IMR-90 (cell line): Measurements from ENCODE around the gene TRMT1. TPM values are rescaled to one million over a fixed set of nuclear protein-coding genes. Genes with fewer than 3 reads are reported as not detected.

Source experiments
- ATAC-seq: fragments of 200-7000 bp; cut with Tn5 transposase; 2 replicates; pipeline ENCODE4 v1.9.1; 2020; ENCODE audit warnings: low read depth, mild to moderate bottlenecking, moderate library complexity
- BruUV-seq: library from RNA; stranded (reverse); fragments of 400-500 nt; replicated peaks from 2 replicates; lab custom pipeline; 2021; lab: Mats Ljungman, UMichigan
- CTCF ChIA-PET: fragments of 300-600 bp; formaldehyde crosslinking; extraction: SDS; loops from one replicate; lab custom pipeline; 2021; ENCODE audit warnings: antibody characterized with exemption; lab: Yijun Ruan, JAX
- POLR2A ChIA-PET: fragments of 300-600 bp; sonication (Branson Sonifier 250); formaldehyde crosslinking; loops from one replicate; lab custom pipeline; 2022; ENCODE audit warnings: antibody characterized with exemption; ENCODE audit not compliant: unreplicated experiment; lab: Charles Lee
- DNase-seq: peaks from one replicate; pipeline ENCODE4 v3.0.0; 2013
- H2AFZ ChIP-seq: replicated peaks from 2 replicates; pipeline ENCODE3; 2013; ENCODE audit warnings: low read length, mild to moderate bottlenecking; ENCODE audit not compliant: poor library complexity
- H2AK5ac ChIP-seq: 2 replicates; pipeline ENCODE4 v1.6.1; 2013; ENCODE audit warnings: low read depth, low read length, inconsistent platforms
- H2AK9ac ChIP-seq: replicated peaks from 2 replicates; pipeline ENCODE3; 2013; ENCODE audit warnings: mild to moderate bottlenecking, low read depth, low read length, moderate library complexity; ENCODE audit not compliant: poor library complexity
- H2BK120ac ChIP-seq: 2 replicates; pipeline ENCODE4 v1.6.1; 2013; ENCODE audit warnings: low read depth, low read length, inconsistent platforms
- H2BK15ac ChIP-seq: 3 replicates; pipeline ENCODE4 v1.6.1; 2013; ENCODE audit warnings: low read depth, low read length, inconsistent platforms
- H2BK20ac ChIP-seq: 2 replicates; pipeline ENCODE4 v1.6.1; 2013; ENCODE audit warnings: low read depth, mild to moderate bottlenecking, inconsistent platforms, low read length, moderate library complexity
- H2BK5ac ChIP-seq: 2 replicates; pipeline ENCODE4 v1.6.1; 2013; ENCODE audit warnings: mild to moderate bottlenecking, low read depth, low read length, inconsistent platforms; ENCODE audit not compliant: poor library complexity, severe bottlenecking
- H3K14ac ChIP-seq: replicated peaks from 2 replicates; pipeline ENCODE4 v1.6.1; 2013; ENCODE audit warnings: low read depth, low read length, inconsistent platforms
- H3K18ac ChIP-seq: 2 replicates; pipeline ENCODE4 v1.6.1; 2013; ENCODE audit warnings: low read depth, low read length, control low read depth
- H3K23ac ChIP-seq: 2 replicates; pipeline ENCODE4 v1.6.1; 2013; ENCODE audit warnings: low read depth, low read length, inconsistent platforms
- H3K27ac ChIP-seq: 2 replicates; pipeline ENCODE4 v1.5.1; 2013; ENCODE audit warnings: mild to moderate bottlenecking, control low read depth, low read length; ENCODE audit not compliant: insufficient read depth
- H3K27me3 ChIP-seq: 2 replicates; pipeline ENCODE4 v1.6.1; 2013; ENCODE audit warnings: low read length; ENCODE audit not compliant: control insufficient read depth, insufficient read depth
- H3K36me3 ChIP-seq: 2 replicates; pipeline ENCODE4 v1.6.1; 2013; ENCODE audit warnings: low read length, mixed read lengths; ENCODE audit not compliant: control insufficient read depth, insufficient read depth
- H3K4ac ChIP-seq: 2 replicates; pipeline ENCODE4 v1.6.1; 2013; ENCODE audit warnings: low read depth, low read length, inconsistent platforms
- H3K4me1 ChIP-seq: 2 replicates; pipeline ENCODE4 v1.6.1; 2013; ENCODE audit warnings: low read length, mixed read lengths; ENCODE audit not compliant: control insufficient read depth, insufficient read depth
- H3K4me2 ChIP-seq: 2 replicates; pipeline ENCODE4 v1.6.1; 2013; ENCODE audit warnings: low read depth, mild to moderate bottlenecking, control low read depth, low read length, moderate library complexity
- H3K4me3 ChIP-seq: 2 replicates; pipeline ENCODE4 v1.5.1; 2013; ENCODE audit warnings: low read depth, mild to moderate bottlenecking, control low read depth, low read length, moderate library complexity; ENCODE audit not compliant: insufficient read depth
- H3K56ac ChIP-seq: 2 replicates; pipeline ENCODE4 v1.6.1; 2013; ENCODE audit warnings: low read length, inconsistent platforms; ENCODE audit not compliant: insufficient read depth; ENCODE audit errors: extremely low read depth
- H3K79me1 ChIP-seq, 2 experiments: 2 replicates each; pipeline ENCODE4 v1.6.1; 2013; ENCODE audit warnings: low read length in 2 of 2, inconsistent platforms in 1 of 2, low read depth in 1 of 2
- H3K9ac ChIP-seq: 2 replicates; pipeline ENCODE4 v1.6.1; 2013; ENCODE audit warnings: low read depth, low read length, control low read depth
- H3K9me1 ChIP-seq: 2 replicates; pipeline ENCODE4 v1.6.1; 2013; ENCODE audit warnings: low read length, inconsistent platforms; ENCODE audit not compliant: insufficient read depth
- H3K9me3 ChIP-seq: 2 replicates; pipeline ENCODE4 v1.6.1; 2013; ENCODE audit warnings: low read length; ENCODE audit not compliant: control insufficient read depth, insufficient read depth
- H4K20me1 ChIP-seq: 2 replicates; pipeline ENCODE4 v1.6.1; 2013; ENCODE audit warnings: low read length, inconsistent platforms; ENCODE audit not compliant: insufficient read depth
- H4K5ac ChIP-seq: 2 replicates; pipeline ENCODE4 v1.6.1; 2013; ENCODE audit warnings: mild to moderate bottlenecking, low read depth, low read length, control low read depth
- H4K8ac ChIP-seq, 2 experiments: 2 replicates each; pipeline ENCODE4 v1.6.1; 2013; ENCODE audit warnings: low read depth in 2 of 2, low read length in 2 of 2, control low read depth in 1 of 2, inconsistent platforms in 1 of 2
- H4K91ac ChIP-seq: 2 replicates; pipeline ENCODE4 v1.6.1; 2013; ENCODE audit warnings: low read depth, low read length, inconsistent platforms; ENCODE audit not compliant: insufficient read depth
- BHLHE40 ChIP-seq: fragments of 150-350 bp; IDR thresholded peaks from 2 replicates; pipeline ENCODE4 v1.6.1; 2016; ENCODE audit warnings: mild to moderate bottlenecking, low read depth, low read length
- CEBPB ChIP-seq: IDR thresholded peaks from 2 replicates; pipeline ENCODE4 v1.6.1; 2012; ENCODE audit warnings: low read depth, low read length, improper control_type of control experiment
- CHD1 ChIP-seq: IDR thresholded peaks from 2 replicates; pipeline ENCODE4 v1.6.1; 2012; ENCODE audit warnings: low read depth, low read length, improper control_type of control experiment
- MAZ ChIP-seq: IDR thresholded peaks from 2 replicates; pipeline ENCODE4 v1.6.1; 2012; ENCODE audit warnings: low read depth, mild to moderate bottlenecking, low read length, improper control_type of control experiment, moderate library complexity, borderline replicate concordance
- NFE2L2 ChIP-seq: fragments of 150-350 bp; IDR thresholded peaks from 2 replicates; pipeline ENCODE4 v1.6.1; 2016; ENCODE audit warnings: low read depth, mild to moderate bottlenecking, low read length
- POLR2A ChIP-seq: IDR thresholded peaks from 2 replicates; pipeline ENCODE4 v1.6.1; 2012; ENCODE audit warnings: mild to moderate bottlenecking, low read depth, low read length
- RAD21 ChIP-seq: IDR thresholded peaks from 2 replicates; pipeline ENCODE4 v1.6.1; 2012; ENCODE audit warnings: low read length, improper control_type of control experiment
- RCOR1 ChIP-seq: IDR thresholded peaks from 2 replicates; pipeline ENCODE4 v1.6.1; 2012; ENCODE audit warnings: mild to moderate bottlenecking, low read length, improper control_type of control experiment; ENCODE audit not compliant: insufficient replicate concordance
- USF2 ChIP-seq: fragments of 150-350 bp; IDR thresholded peaks from 2 replicates; pipeline ENCODE4 v1.6.1; 2017; ENCODE audit warnings: mild to moderate bottlenecking, antibody characterized with exemption, low read length, low read depth
- WGBS, 2 experiments: methylation state at CpG; one replicate each; pipeline versions ENCODE4 v1.1.5 to v1.1.7; 2013; ENCODE audit warnings: missing lambda C conversion rate in 2 of 2; ENCODE audit not compliant: insufficient read length in 1 of 2; ENCODE audit errors: extremely low coverage in 2 of 2; 5-methylcytosine and 5-hydroxymethylcytosine counted together
- dilution Hi-C: fragments of 300-500 bp; cut with HindIII; formaldehyde crosslinking; loops from one replicate; pipeline ENCODE4 v1.14.3; 2018; ENCODE audit warnings: low sequenced_read_pairs; ENCODE audit not compliant: unreplicated experiment
- in situ Hi-C: fragments of 300-500 bp; cut with MboI; formaldehyde crosslinking; loops from 3 replicates; pipeline ENCODE4 v1.14.3; 2019; ENCODE audit warnings: low sequenced_read_pairs, inconsistent platforms, mixed read lengths
- intact Hi-C: fragments of 100-400 bp; cut with micrococcal nuclease; formaldehyde crosslinking; loops from 2 replicates; pipeline ENCODE4 v1.10.0; 2022
- polyA plus RNA-seq, 3 experiments: library from polyadenylated mRNA; depleted of rRNA; stranded (reverse); fragments of >200 nt; gene quantifications; 2 replicates each; pipeline ENCODE4 v1.2.3, GENCODE V29; 2012; ENCODE audit warnings: low replicate concordance in 1 of 3
- total RNA-seq: library from RNA; depleted of rRNA; stranded (reverse); fragments of >200 nt; gene quantifications from 2 replicates; pipeline ENCODE4 v1.2.3, GENCODE V29; 2012
- TF ChIP-seq, protein P1 (sequence below): fragments of 150-350 bp; IDR thresholded peaks from 2 replicates; pipeline ENCODE4 v1.6.1; 2016; ENCODE audit warnings: low read depth, mild to moderate bottlenecking, low read length, moderate library complexity, borderline replicate concordance
- TF ChIP-seq, protein P2 (sequence below): conservative IDR thresholded peaks from 2 replicates; pipeline ENCODE4 v1.5.1; 2012; ENCODE audit warnings: mild to moderate bottlenecking, low read depth, low read length, improper control_type of control experiment

The TRMT1 gene
- total and polyA plus RNA-seq, 2 of the 4 experiments (the other 2 are of a cell fraction), result 28.3 to 56.0 TPM

DNA sequence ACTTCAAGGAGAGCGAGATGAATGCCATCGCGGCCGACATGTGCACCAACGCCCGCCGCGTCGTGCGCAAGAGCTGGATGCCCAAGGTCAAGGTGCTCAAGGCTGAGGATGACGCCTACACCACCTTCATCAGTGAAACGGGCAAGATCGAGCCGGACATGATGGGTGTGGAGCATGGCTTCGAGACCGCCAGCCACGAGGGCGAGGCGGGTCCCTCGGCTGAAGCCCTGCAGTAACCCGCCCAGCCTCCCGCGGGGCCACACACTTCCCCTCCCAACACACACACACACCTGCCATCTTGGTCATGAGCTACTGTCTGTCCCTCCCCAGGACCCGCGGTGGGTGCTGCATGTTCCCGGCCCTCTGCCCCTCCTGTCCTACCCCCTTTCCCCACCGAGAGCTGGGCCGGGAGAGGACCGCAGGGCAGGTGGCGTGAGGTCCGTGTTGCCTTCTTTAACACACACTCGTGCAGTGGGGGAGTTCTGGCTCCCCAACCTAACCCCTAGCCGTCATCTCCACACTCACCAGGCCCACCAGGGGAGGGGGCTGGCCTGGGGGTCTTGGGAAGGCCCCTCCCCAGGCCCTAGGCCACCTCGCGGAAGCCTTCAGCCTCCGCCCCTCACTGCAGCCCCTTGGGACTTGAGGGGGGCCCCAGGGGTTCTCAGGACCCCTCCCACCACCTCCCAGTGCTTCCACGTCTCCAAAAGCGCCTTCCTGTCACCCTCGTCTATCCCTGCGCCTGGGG is 21.8 kb upstream of the TRMT1 start (continued):
- TF ChIP-seq RCOR1, result no peak

- ChIA-PET POLR2A (interaction anchor here (0.8 kb wide), 1 partner anchor 13 kb away, joined by 3 read pairs; the partner anchor contains the start of genes IER2 and STX10), CTCF (no interaction called here)
- in situ Hi-C loops, result no loop called here
Observed at GRCh38 chr19:13137290-13137794, 20.8 kb upstream of the TRMT1 start.

More at GRCh38 chr19:13137290-13137794, 20.8 kb upstream of the TRMT1 start:
- Histone ChIP-seq H2BK5ac (no peak overlapping the region), H2AK5ac (no peak overlapping the region), H3K9ac (no peak overlapping the region), H3K14ac (no peak overlapping the region), H3K56ac (no peak overlapping the region), H4K8ac (no peak overlapping the region), H2AK9ac (no peak overlapping the region), H3K4me3 (no peak overlapping the region), H3K9me1 (peaks cover 10% of the 10 kb centered on the region), H3K9me3 (no peaks in the 10 kb centered on the region), H3K18ac (no peak overlapping the region), H2BK20ac (no peak overlapping the region), H4K91ac (no peak overlapping the region), H3K79me1 (peaks cover 23 to 74% of the 10 kb centered on the region in 2 experiments; a peak in 3 of 4 replicates), H4K5ac (no peak overlapping the region), H3K27ac (no peak overlapping the region), H2BK120ac (no peak overlapping the region), H3K4ac (no peak overlapping the region), H3K27me3 (no peaks in the 10 kb centered on the region), H2AFZ (no peak overlapping the region), H2BK15ac (no peak overlapping the region), H3K36me3 (peaks cover 45% of the 10 kb centered on the region), H3K4me2 (no peak overlapping the region), H3K4me1 (peaks cover 7% of the 10 kb centered on the region), H3K23ac (no peak overlapping the region), H4K20me1 (peaks cover 45% of the 10 kb centered on the region)
- BruUV-seq, result no TSS peak
- TF ChIP-seq BHLHE40 (no peak), CHD1 (no peak), USF2 (no peak), RCOR1 (no peak), RAD21 (no peak), NFE2L2 (no peak), MAZ (no peak), POLR2A (no peak), CEBPB (no peak)
- TF ChIP-seq, protein P1, sequence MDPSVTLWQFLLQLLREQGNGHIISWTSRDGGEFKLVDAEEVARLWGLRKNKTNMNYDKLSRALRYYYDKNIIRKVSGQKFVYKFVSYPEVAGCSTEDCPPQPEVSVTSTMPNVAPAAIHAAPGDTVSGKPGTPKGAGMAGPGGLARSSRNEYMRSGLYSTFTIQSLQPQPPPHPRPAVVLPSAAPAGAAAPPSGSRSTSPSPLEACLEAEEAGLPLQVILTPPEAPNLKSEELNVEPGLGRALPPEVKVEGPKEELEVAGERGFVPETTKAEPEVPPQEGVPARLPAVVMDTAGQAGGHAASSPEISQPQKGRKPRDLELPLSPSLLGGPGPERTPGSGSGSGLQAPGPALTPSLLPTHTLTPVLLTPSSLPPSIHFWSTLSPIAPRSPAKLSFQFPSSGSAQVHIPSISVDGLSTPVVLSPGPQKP, result no peak
- TF ChIP-seq, protein P2, sequence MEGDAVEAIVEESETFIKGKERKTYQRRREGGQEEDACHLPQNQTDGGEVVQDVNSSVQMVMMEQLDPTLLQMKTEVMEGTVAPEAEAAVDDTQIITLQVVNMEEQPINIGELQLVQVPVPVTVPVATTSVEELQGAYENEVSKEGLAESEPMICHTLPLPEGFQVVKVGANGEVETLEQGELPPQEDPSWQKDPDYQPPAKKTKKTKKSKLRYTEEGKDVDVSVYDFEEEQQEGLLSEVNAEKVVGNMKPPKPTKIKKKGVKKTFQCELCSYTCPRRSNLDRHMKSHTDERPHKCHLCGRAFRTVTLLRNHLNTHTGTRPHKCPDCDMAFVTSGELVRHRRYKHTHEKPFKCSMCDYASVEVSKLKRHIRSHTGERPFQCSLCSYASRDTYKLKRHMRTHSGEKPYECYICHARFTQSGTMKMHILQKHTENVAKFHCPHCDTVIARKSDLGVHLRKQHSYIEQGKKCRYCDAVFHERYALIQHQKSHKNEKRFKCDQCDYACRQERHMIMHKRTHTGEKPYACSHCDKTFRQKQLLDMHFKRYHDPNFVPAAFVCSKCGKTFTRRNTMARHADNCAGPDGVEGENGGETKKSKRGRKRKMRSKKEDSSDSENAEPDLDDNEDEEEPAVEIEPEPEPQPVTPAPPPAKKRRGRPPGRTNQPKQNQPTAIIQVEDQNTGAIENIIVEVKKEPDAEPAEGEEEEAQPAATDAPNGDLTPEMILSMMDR, result no peak
- DNase-seq, result no peak
- no peak for ATAC-seq
- 91% methylated on average over 14 of the region's 28 CpGs; no CpG with 5 or more reads in 1 of the 2 experiments for WGBS, 2 experiments
- dilution Hi-C loops (no loop called here), intact Hi-C loops (no loop called here)
